ENCODE results near the gene BRWD1.

GRCh38 chr21:39224930-39225329 is 88.5 kb downstream of the BRWD1 start:
- TF ChIP-seq CTCF (IDR thresholded peaks at IDR 0.05; ENCODE audit: insufficient read depth, low read length, poor library complexity, severe bottlenecking) (no peak), EZH2phosphoT487 (conservative IDR thresholded peaks at IDR 0.05; ENCODE audit: low read length) (no peak)
